ENCODE data around the gene PTGER4. TPM values are rescaled to one million over a fixed set of nuclear protein-coding genes. Genes with fewer than 3 reads are reported as not detected.
A peak's percentile ranks its signal among the peaks of the same experiment; 100 is the strongest.

The PTGER4 gene
- total and polyA plus RNA-seq, 2 of the 8 experiments (the other 6 are each of a cell fraction or from before 2014, with no cell fraction given): 0.76 to 1.2 TPM

- no peaks in the 10 kb centered on the region for H3K4me1 ChIP-seq (replicated peaks in 1 of 4; ENCODE audit: control insufficient read depth in 3 of 4, insufficient read depth in 4 of 4, low read length in 3 of 4)
- no peaks in the 10 kb centered on the region for H3K23me2 ChIP-seq (ENCODE audit: low read depth, low read length)
- no peaks in the 10 kb centered on the region for H3K27me3 ChIP-seq (replicated peaks in 1 of 4; ENCODE audit: control insufficient read depth in 3 of 4, extremely low read depth in 1 of 4, insufficient read depth in 3 of 4, low read length in 3 of 4)
- H3K79me1 ChIP-seq (ENCODE audit: low read depth, low read length): no peaks in the 10 kb centered on the region
- no peak overlapping the region for H3K18ac ChIP-seq (ENCODE audit: extremely low read depth, low read length)
- no peak overlapping the region for H2BK20ac ChIP-seq (ENCODE audit: low read length)
- WGBS, 2 experiments (ENCODE audit: extremely low coverage in 1 of 2, insufficient coverage in 1 of 2, insufficient read length in 1 of 2, insufficient replicate concordance in 2 of 2, low coverage in 1 of 2, low lambda C conversion rate in 2 of 2, missing lambda C conversion rate in 1 of 2): 88% methylated on average over 4 of the region's 4 CpGs; no CpG with 5 or more reads in 1 of the 2 experiments
- no peak overlapping the region for H2BK5ac ChIP-seq (ENCODE audit: low read depth, low read length)
- ChIA-PET POLR2A (ENCODE audit: partially characterized antibody) (no interaction called here), CTCF (ENCODE audit: partially characterized antibody) (interaction anchor here (1.4 kb wide), 1 partner anchor 39 kb away, joined by 3 read pairs; no protein-coding TSS in a partner anchor)
- H3K4ac ChIP-seq (replicated peaks; ENCODE audit: insufficient read length, low read depth, low read length): no peak overlapping the region
- no peak overlapping the region for H2BK12ac ChIP-seq (ENCODE audit: low read depth, low read length)
- H3K36me3 ChIP-seq (ENCODE audit: control insufficient read depth in 2 of 4, insufficient read depth in 4 of 4, low read length in 3 of 4): no peaks in the 10 kb centered on the region
- no peak overlapping the region for H4K5ac ChIP-seq (ENCODE audit: insufficient read length, low read depth, low read length)
- H3K9ac ChIP-seq (replicated peaks in 1 of 4; ENCODE audit: extremely low read depth in 1 of 4, low read depth in 3 of 4, low read length in 3 of 4): no peak overlapping the region
- no peak overlapping the region for H3K27ac ChIP-seq (ENCODE audit: low read depth, low read length)
- no peak overlapping the region for H2BK120ac ChIP-seq (replicated peaks; ENCODE audit: low read depth, low read length)
- H3K9me3 ChIP-seq (ENCODE audit: insufficient read depth in 2 of 2, low read depth in 1 of 2, low read length in 1 of 2): no peaks in the 10 kb centered on the region
- FAIRE-seq (no peak), DNase-seq (ENCODE audit: low read depth in 1 of 2, low spot score in 2 of 2) (no peak)
- H4K8ac ChIP-seq (ENCODE audit: extremely low read depth, insufficient read depth, low read length): no peak overlapping the region
- peak overlapping the region; percentile 71; the same call in 1 of the 2 replicates for H2AFZ ChIP-seq (ENCODE audit: low read length)
- H3K79me2 ChIP-seq (ENCODE audit: control insufficient read depth in 1 of 2, insufficient read depth in 2 of 2, low read length in 2 of 2): no peaks in the 10 kb centered on the region
- H3K4me2 ChIP-seq (ENCODE audit: insufficient read depth in 1 of 2, low read depth in 2 of 2, low read length in 2 of 2): no peak overlapping the region
- H4K91ac ChIP-seq (replicated peaks; ENCODE audit: insufficient read length, low read length): no peak overlapping the region
- no peak overlapping the region for H2BK15ac ChIP-seq (ENCODE audit: low read length)
- H4K20me1 ChIP-seq (replicated peaks in 1 of 2; ENCODE audit: control insufficient read depth in 1 of 2, insufficient read depth in 2 of 2, low read length in 2 of 2): no peaks in the 10 kb centered on the region
- H3K4me3 ChIP-seq (ENCODE audit: extremely low read depth in 1 of 4, insufficient read depth in 2 of 4, low read depth in 3 of 4, low read length in 4 of 4): no peak overlapping the region
- H3K23ac ChIP-seq (ENCODE audit: insufficient read length): no peak overlapping the region
- no peak overlapping the region for H3K56ac ChIP-seq (replicated peaks; ENCODE audit: insufficient read length, low read depth, low read length)
- no peak overlapping the region for H3K14ac ChIP-seq (ENCODE audit: insufficient read length)
- no peak overlapping the region for H2AK5ac ChIP-seq (ENCODE audit: low read depth, low read length)
- TF ChIP-seq RBBP5 (IDR thresholded peaks at IDR 0.05; ENCODE audit: borderline replicate concordance, low read depth, low read length): no peak
- no peak for TF ChIP-seq CEBPB (IDR thresholded peaks at IDR 0.05; ENCODE audit: low read depth, low read length)
- no peak for TF ChIP-seq RFX5 (IDR thresholded peaks at IDR 0.05; ENCODE audit: borderline replicate concordance, low read depth, low read length)
- TF ChIP-seq ATF3 (IDR thresholded peaks at IDR 0.05; ENCODE audit: insufficient read depth, low read depth, low read length): no peak
- no peak for TF ChIP-seq PHF8 (conservative IDR thresholded peaks at IDR 0.05; ENCODE audit: low read depth, low read length)
- TF ChIP-seq GTF2F1 (IDR thresholded peaks at IDR 0.05; ENCODE audit: borderline replicate concordance, low read depth, low read length): no peak
- no peak for TF ChIP-seq JUND (IDR thresholded peaks at IDR 0.05; ENCODE audit: low read length)
- TF ChIP-seq CTCF (IDR thresholded peaks at IDR 0.05; ENCODE audit: control extremely low read depth in 1 of 3, insufficient read depth in 1 of 3, low read depth in 1 of 3, low read length in 3 of 3): no peak
- TF ChIP-seq YY1 (IDR thresholded peaks at IDR 0.05; ENCODE audit: low read depth, low read length): no peak
These were observed 26.3 kb upstream of the PTGER4 start for GRCh38 chr5:40653221-40654022.
